GM10847 (cell line): ENCODE data around the gene SENP7.

Experiments
- POLR2A ChIP-seq: IDR thresholded peaks from 2 replicates; pipeline ENCODE4 v1.6.1; 2011; ENCODE audit not compliant: insufficient read length; ENCODE audit errors: extremely low read depth

Gene SENP7

GRCh38 chr3:101478980-101479379, 34.0 kb downstream of the SENP7 start:
- TF ChIP-seq POLR2A: no peak

GRCh38 chr3:101466465-101467309, 46.3 kb downstream of the SENP7 start:
- no peak for TF ChIP-seq POLR2A

GRCh38 chr3:101464235-101464634, 48.8 kb downstream of the SENP7 start:
- TF ChIP-seq POLR2A: no peak

GRCh38 chr3:101461451-101461850, 51.6 kb downstream of the SENP7 start:
- no peak for TF ChIP-seq POLR2A

- no peak for TF ChIP-seq POLR2A
These were observed 54.6 kb downstream of the SENP7 start for GRCh38 chr3:101458387-101458786.

- no peak for TF ChIP-seq POLR2A
These were observed 58.4 kb downstream of the SENP7 start for GRCh38 chr3:101454629-101455028.

- no peak for TF ChIP-seq POLR2A
These were observed 59.1 kb downstream of the SENP7 start for GRCh38 chr3:101453961-101454360.

- no peak for TF ChIP-seq POLR2A
These were observed 79.4 kb downstream of the SENP7 start for GRCh38 chr3:101433652-101434051.

- TF ChIP-seq POLR2A: no peak
These were observed 88.8 kb downstream of the SENP7 start for GRCh38 chr3:101423984-101424888.

GRCh38 chr3:101418851-101419250, 94.2 kb downstream of the SENP7 start:
- no peak for TF ChIP-seq POLR2A

GRCh38 chr3:101414121-101414520, 98.9 kb downstream of the SENP7 start:
- TF ChIP-seq POLR2A: no peak

GRCh38 chr3:101413656-101414055, 99.4 kb downstream of the SENP7 start:
- no peak for TF ChIP-seq POLR2A

- no peak for TF ChIP-seq POLR2A
These were observed 121.5 kb downstream of the SENP7 start for GRCh38 chr3:101391413-101391950.

GRCh38 chr3:101388706-101389105, 124.3 kb downstream of the SENP7 start:
- TF ChIP-seq POLR2A: no peak

- no peak for TF ChIP-seq POLR2A
These were observed 125.7 kb downstream of the SENP7 start for GRCh38 chr3:101387351-101387750.

- no peak for TF ChIP-seq POLR2A
These were observed 128.6 kb downstream of the SENP7 start for GRCh38 chr3:101384426-101384825.
